ENCODE measurements around the gene BCL6. TPM values are rescaled to one million over a fixed set of nuclear protein-coding genes. Genes with fewer than 3 reads are reported as not detected.

The BCL6 gene
- total RNA-seq, 1 experiment from 2014 or later: 21.5 TPM

GRCh38 chr3:187763850-187764648, 18.8 kb upstream of the BCL6 start:
- H3K27me3 ChIP-seq (ENCODE audit: control insufficient read depth, insufficient read depth, low read length): peaks cover 11% of the 10 kb centered on the region; the same call in 1 of the 2 replicates
- intact Hi-C loops (cut with micrococcal nuclease; ENCODE audit: unreplicated experiment): no loop called here
- in situ Hi-C loops (cut with HindIII; ENCODE audit: low pct_unique_long_range_greater_than_20kb, low sequenced_read_pairs): no loop called here
- TF ChIP-seq, protein P1, sequence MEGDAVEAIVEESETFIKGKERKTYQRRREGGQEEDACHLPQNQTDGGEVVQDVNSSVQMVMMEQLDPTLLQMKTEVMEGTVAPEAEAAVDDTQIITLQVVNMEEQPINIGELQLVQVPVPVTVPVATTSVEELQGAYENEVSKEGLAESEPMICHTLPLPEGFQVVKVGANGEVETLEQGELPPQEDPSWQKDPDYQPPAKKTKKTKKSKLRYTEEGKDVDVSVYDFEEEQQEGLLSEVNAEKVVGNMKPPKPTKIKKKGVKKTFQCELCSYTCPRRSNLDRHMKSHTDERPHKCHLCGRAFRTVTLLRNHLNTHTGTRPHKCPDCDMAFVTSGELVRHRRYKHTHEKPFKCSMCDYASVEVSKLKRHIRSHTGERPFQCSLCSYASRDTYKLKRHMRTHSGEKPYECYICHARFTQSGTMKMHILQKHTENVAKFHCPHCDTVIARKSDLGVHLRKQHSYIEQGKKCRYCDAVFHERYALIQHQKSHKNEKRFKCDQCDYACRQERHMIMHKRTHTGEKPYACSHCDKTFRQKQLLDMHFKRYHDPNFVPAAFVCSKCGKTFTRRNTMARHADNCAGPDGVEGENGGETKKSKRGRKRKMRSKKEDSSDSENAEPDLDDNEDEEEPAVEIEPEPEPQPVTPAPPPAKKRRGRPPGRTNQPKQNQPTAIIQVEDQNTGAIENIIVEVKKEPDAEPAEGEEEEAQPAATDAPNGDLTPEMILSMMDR (IDR thresholded peaks at IDR 0.05): no peak
- TF ChIP-seq REST (IDR thresholded peaks at IDR 0.05; ENCODE audit: insufficient read depth in 1 of 2, low read depth in 2 of 2, low read length in 1 of 2): no peak
- no peak for TF ChIP-seq TCF7L2 (IDR thresholded peaks at IDR 0.05; ENCODE audit: low read depth, low read length)
- TF ChIP-seq POLR2AphosphoS5 (IDR thresholded peaks at IDR 0.05; ENCODE audit: low read depth, low read length): no peak
- TF ChIP-seq SIN3A (IDR thresholded peaks at IDR 0.05; ENCODE audit: borderline replicate concordance, insufficient read depth, low read depth, low read length): no peak
- no peak overlapping the region for H3K4me3 ChIP-seq (ENCODE audit: low read depth in 2 of 2, low read length in 2 of 2)
- no TSS peak for BruUV-seq (replicated peaks)
- no peaks in the 10 kb centered on the region for H3K4me1 ChIP-seq (ENCODE audit: control insufficient read depth, insufficient read depth, low read length)
- no peak for DNase-seq (ENCODE audit: low read depth, low spot score)
- H3K36me3 ChIP-seq (ENCODE audit: control insufficient read depth, insufficient read depth, low read length): no peaks in the 10 kb centered on the region
- POLR2A ChIA-PET: interaction anchor here (0.6 kb wide), 1 partner anchor 14 kb away, joined by 3 read pairs; no protein-coding TSS in a partner anchor
- ATAC-seq: no peak
- no peak overlapping the region for H3K27ac ChIP-seq (ENCODE audit: low read length)
- H3K9me3 ChIP-seq (ENCODE audit: control insufficient read depth, insufficient read depth, low read depth, low read length): no peaks in the 10 kb centered on the region
- CTCF ChIA-PET: no interaction called here

GRCh38 chr3:187762792-187763191, 17.5 kb upstream of the BCL6 start:
- TF ChIP-seq, protein P1 (IDR thresholded peaks at IDR 0.05): no peak
- TF ChIP-seq SIN3A (IDR thresholded peaks at IDR 0.05; ENCODE audit: borderline replicate concordance, insufficient read depth, low read depth, low read length): no peak
- no peak for TF ChIP-seq POLR2AphosphoS5 (IDR thresholded peaks at IDR 0.05; ENCODE audit: low read depth, low read length)
- no peak for TF ChIP-seq TCF7L2 (IDR thresholded peaks at IDR 0.05; ENCODE audit: low read depth, low read length)
- TF ChIP-seq REST (IDR thresholded peaks at IDR 0.05; ENCODE audit: insufficient read depth in 1 of 2, low read depth in 2 of 2, low read length in 1 of 2): no peak
- peaks cover 11% of the 10 kb centered on the region; the same call in 1 of the 2 replicates for H3K27me3 ChIP-seq (ENCODE audit: control insufficient read depth, insufficient read depth, low read length)
- H3K9me3 ChIP-seq (ENCODE audit: control insufficient read depth, insufficient read depth, low read depth, low read length): no peaks in the 10 kb centered on the region
- no peak overlapping the region for H3K4me3 ChIP-seq (ENCODE audit: low read depth in 2 of 2, low read length in 2 of 2)
- intact Hi-C loops (cut with micrococcal nuclease; ENCODE audit: unreplicated experiment) (no loop called here), in situ Hi-C loops (cut with HindIII; ENCODE audit: low pct_unique_long_range_greater_than_20kb, low sequenced_read_pairs) (no loop called here)
- ATAC-seq: no peak
- H3K27ac ChIP-seq (ENCODE audit: low read length): no peak overlapping the region
- BruUV-seq (replicated peaks): no TSS peak
- CTCF ChIA-PET: no interaction called here
- POLR2A ChIA-PET: interaction anchor here (0.6 kb wide), 1 partner anchor 384 kb away, joined by 3 read pairs; no protein-coding TSS in a partner anchor
- DNase-seq (ENCODE audit: low read depth, low spot score): no peak
- no peaks in the 10 kb centered on the region for H3K4me1 ChIP-seq (ENCODE audit: control insufficient read depth, insufficient read depth, low read length)
- no peaks in the 10 kb centered on the region for H3K36me3 ChIP-seq (ENCODE audit: control insufficient read depth, insufficient read depth, low read length)
